HCT116 (cell line): Measurements from ENCODE around the gene MMS22L. TPM values are rescaled to one million over a fixed set of nuclear protein-coding genes. Genes with fewer than 3 reads are reported as not detected.

Source experiments
- ATAC-seq: fragments of 200-7000 bp; cut with Tn5 transposase; 2 replicates; pipeline ENCODE4 v1.9.1; 2020; ENCODE audit warnings: mild to moderate bottlenecking, moderate library complexity
- BruUV-seq: library from RNA; stranded (reverse); fragments of 400-500 nt; replicated peaks from 2 replicates; lab custom pipeline; 2021; lab: Mats Ljungman, UMichigan
- CTCF ChIA-PET: fragments of 300-600 bp; sonication (Branson Sonifier 250); formaldehyde crosslinking; loops from one replicate; lab custom pipeline; 2021; ENCODE audit warnings: antibody characterized with exemption; lab: Charles Lee
- POLR2A ChIA-PET: fragments of 300-600, 350-600 bp; sonication (Branson Sonifier 250); formaldehyde crosslinking; loops from one replicate; lab custom pipeline; 2021; ENCODE audit warnings: antibody characterized with exemption; lab: Charles Lee
- RAD21 ChIA-PET, 2 experiments: fragments of 300-600 bp; sonication (Branson Sonifier 250); formaldehyde crosslinking; loops; one replicate each; lab custom pipeline; 2023; ENCODE audit warnings: low total read pairs in 2 of 2; ENCODE audit not compliant: uncharacterized antibody in 2 of 2, unreplicated experiment in 2 of 2, low non-redundant PET in 1 of 2; lab: Charles Lee
- DNase-seq: peaks from one replicate; pipeline ENCODE4 v3.0.0-alpha.2; 2010; ENCODE audit warnings: low read depth, low spot score
- H2AFZ ChIP-seq: fragments of 200-600 bp; shearing (Covaris generic), sonication (generic); 2 replicates; pipeline ENCODE4 v1.6.1; 2017; ENCODE audit warnings: low read depth, mixed run types, mixed read lengths, antibody characterized with exemption, low read length; ENCODE audit not compliant: poor library complexity, severe bottlenecking
- H3K27ac ChIP-seq: 2 replicates; pipeline ENCODE4 v1.5.1; 2012; ENCODE audit warnings: low read depth, low read length
- H3K27me3 ChIP-seq: fragments of 200-600 bp; sonication (generic); 2 replicates; pipeline ENCODE4 v1.6.1; 2016; ENCODE audit warnings: mixed run types, low read length, mixed read lengths; ENCODE audit not compliant: insufficient read depth
- H3K36me3 ChIP-seq, 2 experiments: fragments of 200-500 bp in 1 of 2; fragments of 200-600 bp in 1 of 2; sonication (Bioruptor generic) in 1 of 2; sonication (generic) in 1 of 2; 2 replicates each; pipeline versions ENCODE4 v1.5.1 to v1.6.1; 2014 to 2016; ENCODE audit warnings: low read length in 2 of 2, inconsistent platforms in 1 of 2, mixed read lengths in 1 of 2, mixed run types in 1 of 2; ENCODE audit not compliant: insufficient read depth in 2 of 2, control insufficient read depth in 1 of 2
- H3K4me1 ChIP-seq, 2 experiments: fragments of 200-600 bp in 1 of 2; sonication (generic) in 1 of 2; 2 replicates each; pipeline versions ENCODE4 v1.5.1 to v1.6.1; 2012 to 2017; ENCODE audit warnings: low read length in 2 of 2, inconsistent platforms in 1 of 2, mild to moderate bottlenecking in 1 of 2, mixed read lengths in 1 of 2, mixed run types in 1 of 2, moderate library complexity in 1 of 2; ENCODE audit not compliant: insufficient read depth in 2 of 2, control insufficient read depth in 1 of 2
- H3K4me2 ChIP-seq: fragments of 200-600 bp; sonication (generic); 2 replicates; pipeline ENCODE4 v1.6.1; 2017; ENCODE audit warnings: mixed run types, low read length, mixed read lengths
- H3K4me3 ChIP-seq, 2 experiments: fragments of 200-600 bp in 1 of 2; sonication (generic) in 1 of 2; replicated peaks in 1 of 2; 2 replicates each; pipeline ENCODE4 v1.5.1; 2011 to 2016; ENCODE audit warnings: low read length in 2 of 2, control low read depth in 1 of 2, low read depth in 1 of 2, mild to moderate bottlenecking in 1 of 2, mixed read lengths in 1 of 2, mixed run types in 1 of 2
- H3K79me2 ChIP-seq: fragments of 200-600 bp; sonication (generic); 2 replicates; pipeline ENCODE4 v1.6.1; 2017; ENCODE audit warnings: mild to moderate bottlenecking, mixed run types, low read length, moderate library complexity, mixed read lengths; ENCODE audit not compliant: insufficient read depth
- H3K9ac ChIP-seq: fragments of 200-600 bp; sonication (generic); 2 replicates; pipeline ENCODE4 v1.6.1; 2016; ENCODE audit warnings: low read length, mixed read lengths
- H3K9me2 ChIP-seq: fragments of 200-600 bp; sonication (generic), shearing (Covaris generic); 2 replicates; pipeline ENCODE4 v1.6.1; 2017; ENCODE audit warnings: mixed run types, mild to moderate bottlenecking, moderate library complexity; ENCODE audit not compliant: insufficient read depth
- H3K9me3 ChIP-seq, 2 experiments: fragments of 200-500 bp in 1 of 2; fragments of 200-600 bp in 1 of 2; sonication (Bioruptor generic) in 1 of 2; sonication (generic) in 1 of 2; 2 replicates each; pipeline ENCODE4 v1.6.1; 2014 to 2017; ENCODE audit warnings: low read length in 2 of 2, mixed read lengths in 2 of 2, inconsistent platforms in 1 of 2, low read depth in 1 of 2, mild to moderate bottlenecking in 1 of 2, mixed run types in 1 of 2, moderate library complexity in 1 of 2; ENCODE audit not compliant: control insufficient read depth in 1 of 2, insufficient read depth in 1 of 2
- H4K20me1 ChIP-seq: fragments of 200-600 bp; sonication (generic), shearing (Covaris generic); 2 replicates; pipeline ENCODE4 v1.6.1; 2017; ENCODE audit warnings: mixed run types, mild to moderate bottlenecking, moderate library complexity; ENCODE audit not compliant: insufficient read depth
- CTCF ChIP-seq, 3 experiments: fragments of 200-600 bp in 1 of 3; sonication (generic) in 1 of 3; IDR thresholded peaks in 2 of 3; conservative IDR thresholded peaks in 1 of 3; 2 replicates each; pipeline ENCODE4 v1.5.1; 2012 to 2017; ENCODE audit warnings: low read depth in 2 of 3, low read length in 2 of 3, antibody characterized with exemption in 1 of 3, borderline replicate concordance in 1 of 3, control low read depth in 1 of 3, mild to moderate bottlenecking in 1 of 3, mixed read lengths in 1 of 3, mixed run types in 1 of 3, moderate library complexity in 1 of 3; ENCODE audit not compliant: insufficient read depth in 1 of 3
- EZH2 ChIP-seq: fragments of 200-600 bp; sonication (generic); IDR thresholded peaks from 2 replicates; pipeline ENCODE4 v1.6.1; 2017; ENCODE audit warnings: antibody characterized with exemption, mixed run types
- RAD21 ChIP-seq: IDR thresholded peaks from 2 replicates; pipeline ENCODE4 v1.6.1; 2012; ENCODE audit warnings: low read depth, mild to moderate bottlenecking
- REST ChIP-seq: IDR thresholded peaks from 2 replicates; pipeline ENCODE4 v1.6.1; 2012; ENCODE audit warnings: low read depth
- intact Hi-C: fragments of 100-400 bp; cut with micrococcal nuclease; formaldehyde crosslinking; loops from 2 replicates; pipeline ENCODE4 v1.10.0; 2022
- total RNA-seq: library from RNA; stranded (reverse); gene quantifications from one replicate; pipeline ENCODE4 v1.2.1, GENCODE V29; 2021; ENCODE audit not compliant: unreplicated experiment

Gene MMS22L
- total RNA-seq, 1 experiment from 2014 or later: 44.1 TPM

GRCh38 chr6:97123652-97124051, 159.4 kb downstream of the MMS22L start:
- H4K20me1 ChIP-seq: no peaks in the 10 kb centered on the region
- H3K36me3 ChIP-seq: no peaks in the 10 kb centered on the region
- no peaks in the 10 kb centered on the region for H3K79me2 ChIP-seq
- no peak overlapping the region for H3K4me2 ChIP-seq
- no peaks in the 10 kb centered on the region for H3K9me2 ChIP-seq
- no peak overlapping the region for H3K9ac ChIP-seq
- H3K27me3 ChIP-seq: no peaks in the 10 kb centered on the region
- H2AFZ ChIP-seq: no peak overlapping the region
- CTCF ChIA-PET: no interaction called here
- TF ChIP-seq EZH2 (no peak), REST (no peak), RAD21 (no peak), CTCF (IDR thresholded peaks at IDR 0.05 in 2 of 3, conservative IDR thresholded peaks at IDR 0.05 in 1 of 3; ENCODE audit: borderline replicate concordance in 1 of 3, insufficient read depth in 1 of 3, low read depth in 2 of 3, low read length in 2 of 3) (no peak)
- DNase-seq (no peak), ATAC-seq (no peak)
- H3K4me1 ChIP-seq: no peaks in the 10 kb centered on the region
- no peaks in the 10 kb centered on the region for H3K9me3 ChIP-seq
- intact Hi-C loops: no loop called here
- H3K4me3 ChIP-seq: no peak overlapping the region
- BruUV-seq: no TSS peak
- POLR2A ChIA-PET: no interaction called here
- H3K27ac ChIP-seq: no peak overlapping the region
- RAD21 ChIA-PET: no interaction called here
